ENCODE measurements around the gene PARD3B. TPM values are rescaled to one million over a fixed set of nuclear protein-coding genes. Genes with fewer than 3 reads are reported as not detected.

The PARD3B gene
- total RNA-seq, 1 experiment from 2014 or later, result 6.4 TPM

- H4K8ac ChIP-seq (replicated peaks; ENCODE audit: insufficient read length, low read depth, low read length), result no peak overlapping the region
- H3K4me1 ChIP-seq (ENCODE audit: insufficient read depth, low read length), result no peaks in the 10 kb centered on the region
- no peak overlapping the region for H4K91ac ChIP-seq (ENCODE audit: insufficient read length, low read depth, low read length)
- H3K79me1 ChIP-seq (ENCODE audit: insufficient read depth, low read depth, low read length, poor library complexity, severe bottlenecking), result no peaks in the 10 kb centered on the region
- no peak overlapping the region for H2BK120ac ChIP-seq (ENCODE audit: low read depth, low read length, poor library complexity, severe bottlenecking)
- no peak for DNase-seq
- Mint-ChIP-seq H3K27me3 (ENCODE audit: low read depth) (no peaks in the 10 kb centered on the region), H3K4me3 (no peak overlapping the region), H3K27ac (no peak overlapping the region), H3K9me3 (peaks cover 3% of the 10 kb centered on the region in 2 experiments; a peak in 4 of 5 replicates), H3K4me1 (peaks cover 0 to 3% of the 10 kb centered on the region in 2 experiments; a peak in 1 of 4 replicates), H3K36me3 (ENCODE audit: insufficient read depth in 1 of 3, low read depth in 3 of 3) (peaks cover 0 to 7% (median 0%) of the 10 kb centered on the region in 3 experiments; a peak in 2 of 7 replicates)
- H3K4ac ChIP-seq (ENCODE audit: low read depth, low read length), result no peak overlapping the region
- no peak overlapping the region for H3K18ac ChIP-seq (ENCODE audit: insufficient read length, low read depth, low read length)
- no peak overlapping the region for H3T11ph ChIP-seq (ENCODE audit: low read length)
- H3K9ac ChIP-seq (ENCODE audit: extremely low read depth, insufficient read length, low read length), result no peak overlapping the region
- no peak overlapping the region for H2AFZ ChIP-seq (ENCODE audit: low read length)
- H3K23me2 ChIP-seq (ENCODE audit: insufficient read length, low read depth, low read length, poor library complexity, severe bottlenecking), result no peaks in the 10 kb centered on the region
- H3K14ac ChIP-seq (ENCODE audit: insufficient read depth, low read length), result no peak overlapping the region
- WGBS (ENCODE audit: extremely low coverage, insufficient read length, low lambda C conversion rate), result no CpG with 5 or more reads among the region's 3 CpGs
- no peaks in the 10 kb centered on the region for H3K9me3 ChIP-seq (ENCODE audit: control insufficient read depth, low read depth, low read length)
- H4K20me1 ChIP-seq (ENCODE audit: control insufficient read depth, insufficient read depth, insufficient read length), result no peaks in the 10 kb centered on the region
- no peak overlapping the region for H3K4me2 ChIP-seq (ENCODE audit: insufficient read depth, insufficient read length, low read length)
- TF ChIP-seq, protein P1, sequence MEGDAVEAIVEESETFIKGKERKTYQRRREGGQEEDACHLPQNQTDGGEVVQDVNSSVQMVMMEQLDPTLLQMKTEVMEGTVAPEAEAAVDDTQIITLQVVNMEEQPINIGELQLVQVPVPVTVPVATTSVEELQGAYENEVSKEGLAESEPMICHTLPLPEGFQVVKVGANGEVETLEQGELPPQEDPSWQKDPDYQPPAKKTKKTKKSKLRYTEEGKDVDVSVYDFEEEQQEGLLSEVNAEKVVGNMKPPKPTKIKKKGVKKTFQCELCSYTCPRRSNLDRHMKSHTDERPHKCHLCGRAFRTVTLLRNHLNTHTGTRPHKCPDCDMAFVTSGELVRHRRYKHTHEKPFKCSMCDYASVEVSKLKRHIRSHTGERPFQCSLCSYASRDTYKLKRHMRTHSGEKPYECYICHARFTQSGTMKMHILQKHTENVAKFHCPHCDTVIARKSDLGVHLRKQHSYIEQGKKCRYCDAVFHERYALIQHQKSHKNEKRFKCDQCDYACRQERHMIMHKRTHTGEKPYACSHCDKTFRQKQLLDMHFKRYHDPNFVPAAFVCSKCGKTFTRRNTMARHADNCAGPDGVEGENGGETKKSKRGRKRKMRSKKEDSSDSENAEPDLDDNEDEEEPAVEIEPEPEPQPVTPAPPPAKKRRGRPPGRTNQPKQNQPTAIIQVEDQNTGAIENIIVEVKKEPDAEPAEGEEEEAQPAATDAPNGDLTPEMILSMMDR (conservative IDR thresholded peaks at IDR 0.05), result no peak
- no peak overlapping the region for H3K27ac ChIP-seq (ENCODE audit: insufficient read length, low read depth, low read length)
- H2BK20ac ChIP-seq (ENCODE audit: low read depth, low read length, poor library complexity, severe bottlenecking), result no peak overlapping the region
- H3K23ac ChIP-seq (ENCODE audit: insufficient read length, low read depth, low read length), result no peak overlapping the region
- H2BK15ac ChIP-seq (ENCODE audit: low read depth, low read length), result no peak overlapping the region
- no peaks in the 10 kb centered on the region for H3K27me3 ChIP-seq (ENCODE audit: insufficient read depth, low read length)
- no peak overlapping the region for H2BK12ac ChIP-seq (ENCODE audit: insufficient read length, low read depth, low read length)
- H3K79me2 ChIP-seq (ENCODE audit: insufficient read depth, low read length), result no peaks in the 10 kb centered on the region
- H2BK5ac ChIP-seq (ENCODE audit: insufficient read length, low read length), result no peak overlapping the region
- no peak overlapping the region for H4K5ac ChIP-seq (ENCODE audit: insufficient read length, low read depth, low read length)
- H2AK5ac ChIP-seq (ENCODE audit: insufficient read length, low read length), result no peak overlapping the region
- no peak overlapping the region for H3K56ac ChIP-seq (ENCODE audit: insufficient read length, low read depth, low read length)
These were observed 675.3 kb downstream of the PARD3B start for GRCh38 chr2:205220559-205220958.

Measured in H9 (cell line).